Measurements from ENCODE around the gene ZDHHC8. TPM values are rescaled to one million over a fixed set of nuclear protein-coding genes. Genes with fewer than 3 reads are reported as not detected.

ZDHHC8 gene
- total and polyA plus RNA-seq, 8 donors = 20.0 to 51.8 (median 27.8) TPM

GRCh38 chr22:20181194-20181883, 49.7 kb downstream of the ZDHHC8 start:
- H3K4me3 ChIP-seq = no peak overlapping the region
- DNase-seq (no peak), FAIRE-seq (no peak), ATAC-seq (peak in 1 of 4 donors; percentile 19)
- no peaks in the 10 kb centered on the region for H3K9me3 ChIP-seq
- no peak overlapping the region for H3K27ac ChIP-seq
- no peaks in the 10 kb centered on the region for H3K27me3 ChIP-seq
- intact Hi-C loops (cut with DNase I) = no loop called here
- H3K4me1 ChIP-seq = no peaks in the 10 kb centered on the region
- no peaks in the 10 kb centered on the region for H3K36me3 ChIP-seq
- TF ChIP-seq CTCF (IDR thresholded peaks at IDR 0.05) = no peak
- 57 to 70% methylated on average over 16 to 17 of the region's 17 CpGs for WGBS, 2 donors

- no peak for TF ChIP-seq CTCF (IDR thresholded peaks at IDR 0.05)
- DNase-seq (no peak), ATAC-seq (no peak), FAIRE-seq (no peak)
- whole genome bisulfite sequencing, 2 donors = 75 to 78% methylated on average over 18 of the region's 18 CpGs
- Histone ChIP-seq H3K4me1 (no peaks in the 10 kb centered on the region), H3K36me3 (no peaks in the 10 kb centered on the region), H3K4me3 (no peak overlapping the region), H3K27ac (no peak overlapping the region), H3K9me3 (no peaks in the 10 kb centered on the region), H3K27me3 (no peaks in the 10 kb centered on the region)
- intact Hi-C loops (cut with DNase I) = no loop called here
These were observed 50.3 kb downstream of the ZDHHC8 start for GRCh38 chr22:20181884-20182236.

- intact Hi-C loops (cut with DNase I) = no loop called here
- no peaks in the 10 kb centered on the region for H3K27me3 ChIP-seq
- no peaks in the 10 kb centered on the region for H3K36me3 ChIP-seq
- TF ChIP-seq CTCF (IDR thresholded peaks at IDR 0.05) = no peak
- H3K4me1 ChIP-seq = no peaks in the 10 kb centered on the region
- 81 to 84% methylated on average over 9 of the region's 9 CpGs for WGBS, 2 donors
- no peak for DNase-seq
- H3K4me3 ChIP-seq = no peak overlapping the region
- FAIRE-seq = no peak
- no peak for ATAC-seq
- H3K27ac ChIP-seq = no peak overlapping the region
- no peaks in the 10 kb centered on the region for H3K9me3 ChIP-seq
These were observed 50.8 kb downstream of the ZDHHC8 start for GRCh38 chr22:20182365-20182764.

- no peak for FAIRE-seq
- Histone ChIP-seq H3K36me3 (no peaks in the 10 kb centered on the region), H3K4me3 (no peak overlapping the region), H3K27ac (no peak overlapping the region), H3K9me3 (no peaks in the 10 kb centered on the region), H3K27me3 (no peaks in the 10 kb centered on the region), H3K4me1 (no peaks in the 10 kb centered on the region)
- ATAC-seq = no peak
- no peak for TF ChIP-seq CTCF (IDR thresholded peaks at IDR 0.05)
- no peak for DNase-seq
- intact Hi-C loops (cut with DNase I) = no loop called here
- 89 to 98% methylated on average over 8 of the region's 8 CpGs for WGBS, 2 donors
These were observed 51.5 kb downstream of the ZDHHC8 start for GRCh38 chr22:20183101-20183500.

GRCh38 chr22:20183823-20184222, 52.2 kb downstream of the ZDHHC8 start:
- no peaks in the 10 kb centered on the region for H3K9me3 ChIP-seq
- H3K36me3 ChIP-seq = no peaks in the 10 kb centered on the region
- TF ChIP-seq CTCF (IDR thresholded peaks at IDR 0.05) = no peak
- H3K4me3 ChIP-seq = no peak overlapping the region
- DNase-seq (no peak), ATAC-seq (no peak), FAIRE-seq (no peak)
- intact Hi-C loops (cut with DNase I) = no loop called here
- H3K4me1 ChIP-seq = no peaks in the 10 kb centered on the region
- 69 to 85% methylated on average over 5 to 6 of the region's 6 CpGs for WGBS, 2 donors
- no peaks in the 10 kb centered on the region for H3K27me3 ChIP-seq
- H3K27ac ChIP-seq = no peak overlapping the region

Measured in pancreas (tissue), 10 donors.